ENCODE data around the gene NT5C3B. TPM values are rescaled to one million over a fixed set of nuclear protein-coding genes. Genes with fewer than 3 reads are reported as not detected.

The NT5C3B gene
- total and polyA plus RNA-seq, 2 donors (not counting 3 experiments of a cell fraction or from before 2014, with no cell fraction given) = 67.3 to 92.5 TPM

GRCh38 chr17:41775394-41776226 lies 60.4 kb downstream of the NT5C3B start:
- POLR2A ChIA-PET = interaction anchor here (3.2 to 3.4 kb wide), 2 partner anchors 10 to 11 kb away, joined by 31 to 82 read pairs; partner anchors contain the start of gene JUP
- BruUV-seq (replicated peaks) = no TSS peak

More at GRCh38 chr17:41775394-41776226, 60.4 kb downstream of the NT5C3B start:
- no peak overlapping the region for H2AFZ ChIP-seq (ENCODE audit: low read depth, low read length)
- H3K4me2 ChIP-seq (ENCODE audit: insufficient read depth, low read length) = no peak overlapping the region
- no peaks in the 10 kb centered on the region for H3K27me3 ChIP-seq (ENCODE audit: control insufficient read depth in 2 of 2, insufficient read depth in 2 of 2, low read length in 2 of 2)
- H3K4me3 ChIP-seq (replicated peaks in 1 of 3; ENCODE audit: insufficient read depth in 1 of 3, low read depth in 1 of 3, low read length in 3 of 3) = no peak overlapping the region
- DNase-seq (ENCODE audit: low read depth, low spot score) = no peak
- no peaks in the 10 kb centered on the region for H3K9me1 ChIP-seq (replicated peaks; ENCODE audit: control insufficient read depth, extremely low read depth, insufficient read depth, low read length)
- H3K36me3 ChIP-seq (ENCODE audit: control insufficient read depth in 2 of 2, extremely low read depth in 1 of 2, insufficient read depth in 2 of 2, low read length in 2 of 2) = peaks cover 3 to 24% of the 10 kb centered on the region in 2 experiments
- H3K9me3 ChIP-seq (replicated peaks; ENCODE audit: control insufficient read depth, insufficient read depth, low read length) = no peaks in the 10 kb centered on the region
- CTCF ChIA-PET = interaction anchor here (2.1 to 7.7 kb wide), 2 partner anchors 10 to 38 kb away, joined by 8 to 169 read pairs; partner anchors contain the start of gene JUP
- H4K20me1 ChIP-seq (replicated peaks; ENCODE audit: control insufficient read depth, extremely low read depth, insufficient read depth, low read length) = no peaks in the 10 kb centered on the region
- intact Hi-C loops (cut with micrococcal nuclease) = no loop called here
- no peaks in the 10 kb centered on the region for H3K79me2 ChIP-seq (ENCODE audit: control insufficient read depth, insufficient read depth, low read length)
- no peak for TF ChIP-seq MYC (IDR thresholded peaks at IDR 0.05; ENCODE audit: low read depth, low read length)
- no peak for TF ChIP-seq MAX (IDR thresholded peaks at IDR 0.05; ENCODE audit: insufficient read depth, insufficient read length)
- TF ChIP-seq FOS (IDR thresholded peaks at IDR 0.05; ENCODE audit: borderline replicate concordance, insufficient read depth, low read length) = no peak
- no peak for TF ChIP-seq POLR2A (IDR thresholded peaks at IDR 0.05; ENCODE audit: low read depth, low read length)
- TF ChIP-seq POLR2AphosphoS5 (IDR thresholded peaks at IDR 0.05; ENCODE audit: insufficient read depth, low read depth, low read length) = no peak
- TF ChIP-seq EZH2 (IDR thresholded peaks at IDR 0.05; ENCODE audit: borderline replicate concordance, low read depth, low read length, severe bottlenecking) = no peak
- dilution Hi-C loops (cut with MboI; ENCODE audit: extremely low pct_ligation_motif_present, low sequenced_read_pairs) = no loop called here
- peaks cover 47% of the 10 kb centered on the region for H3K4me1 ChIP-seq (ENCODE audit: control insufficient read depth, extremely low read depth, insufficient read depth, low read length)
- H3K27ac ChIP-seq (ENCODE audit: insufficient read depth, low read depth, low read length) = peak overlapping the region; percentile 97
- peak overlapping the region; percentile 36 for H3K9ac ChIP-seq (replicated peaks; ENCODE audit: extremely low read depth, insufficient read depth, low read length)
- peak; percentile 74 for FAIRE-seq

Small RNAs within 50 kb of the gene (small RNA-seq; reads per million reads assigned to genes)
- not detected for gene AC125257.2 (ENCODE audit: insufficient read depth, insufficient read length, low read depth, low replicate concordance)

Other genes starting within 250 kb of the NT5C3B start
- gene KRT14, start 249.3 kb downstream of the NT5C3B start, total RNA-seq = 0.18 and 0.66 TPM in 2 replicates
- 0.11 and 0.12 TPM in 2 replicates for gene KRT14, start 249.3 kb downstream of the NT5C3B start, polyA plus RNA-seq
- not detected in 2 replicates for gene KRT16, start 223.5 kb downstream of the NT5C3B start, total RNA-seq
- not detected in 2 replicates for gene KRT16, start 223.5 kb downstream of the NT5C3B start, polyA plus RNA-seq
- 0.55 and 1.6 TPM in 2 replicates for gene KRT17, start 211.7 kb downstream of the NT5C3B start, total RNA-seq
- 0.83 and 0.96 TPM in 2 replicates for gene KRT17, start 211.7 kb downstream of the NT5C3B start, polyA plus RNA-seq
- 814 and 839 TPM in 2 replicates for gene EIF1, start 147.3 kb downstream of the NT5C3B start, total RNA-seq
- 145 and 168 TPM in 2 replicates for gene EIF1, start 147.3 kb downstream of the NT5C3B start, polyA plus RNA-seq
- not detected in 2 replicates for gene GAST, start 123.9 kb downstream of the NT5C3B start, total RNA-seq
- gene GAST, start 123.9 kb downstream of the NT5C3B start, polyA plus RNA-seq = not detected in 2 replicates
- gene HAP1, start 101.6 kb downstream of the NT5C3B start, total RNA-seq = 0.23 and 0.24 TPM in 2 replicates
- gene HAP1, start 101.6 kb downstream of the NT5C3B start, polyA plus RNA-seq = 0.07 and 0.11 TPM in 2 replicates
- 170 and 171 TPM in 2 replicates for gene JUP, start 49.5 kb downstream of the NT5C3B start, total RNA-seq
- gene JUP, start 49.5 kb downstream of the NT5C3B start, polyA plus RNA-seq = 98.0 and 100 TPM in 2 replicates
- 37.1 and 39.2 TPM in 2 replicates for gene P3H4, start 24.3 kb downstream of the NT5C3B start, total RNA-seq
- gene P3H4, start 24.3 kb downstream of the NT5C3B start, polyA plus RNA-seq = 57.3 and 58.3 TPM in 2 replicates
- 163 and 168 TPM in 2 replicates for gene FKBP10, start 23.2 kb downstream of the NT5C3B start, total RNA-seq
- gene FKBP10, start 23.2 kb downstream of the NT5C3B start, polyA plus RNA-seq = 377 and 431 TPM in 2 replicates
- not detected in 2 replicates for gene KLHL10, start 1.6 kb upstream of the NT5C3B start, total RNA-seq
- 0.10 TPM in 1 of 2 replicates, not detected in the other for gene KLHL10, start 1.6 kb upstream of the NT5C3B start, polyA plus RNA-seq
- gene KLHL11, start 29.2 kb upstream of the NT5C3B start, total RNA-seq = 11.0 and 12.6 TPM in 2 replicates
- 2.9 and 3.1 TPM in 2 replicates for gene KLHL11, start 29.2 kb upstream of the NT5C3B start, polyA plus RNA-seq
- 324 and 329 TPM in 2 replicates for gene ACLY, start 82.7 kb upstream of the NT5C3B start, total RNA-seq
- 174 and 176 TPM in 2 replicates for gene ACLY, start 82.7 kb upstream of the NT5C3B start, polyA plus RNA-seq
- gene ODAD4, start 94.4 kb upstream of the NT5C3B start, total RNA-seq = 0.60 and 1.0 TPM in 2 replicates
- gene ODAD4, start 94.4 kb upstream of the NT5C3B start, polyA plus RNA-seq = 0.19 TPM in 1 of 2 replicates, not detected in the other
- 84.9 and 88.3 TPM in 2 replicates for gene CNP, start 130.6 kb upstream of the NT5C3B start, total RNA-seq
- gene CNP, start 130.6 kb upstream of the NT5C3B start, polyA plus RNA-seq = 48.6 and 49.4 TPM in 2 replicates
- 103 and 111 TPM in 2 replicates for gene DNAJC7, start 181.2 kb upstream of the NT5C3B start, total RNA-seq
- 16.0 and 19.8 TPM in 2 replicates for gene DNAJC7, start 181.2 kb upstream of the NT5C3B start, polyA plus RNA-seq
- 57.3 and 60.4 TPM in 2 replicates for gene NKIRAS2, start 183.9 kb upstream of the NT5C3B start, total RNA-seq
- gene NKIRAS2, start 183.9 kb upstream of the NT5C3B start, polyA plus RNA-seq = 87.6 and 96.9 TPM in 2 replicates
- 0.18 and 0.20 TPM in 2 replicates for gene C17orf113, start 214.4 kb upstream of the NT5C3B start, total RNA-seq
- 0.19 and 0.30 TPM in 2 replicates for gene C17orf113, start 214.4 kb upstream of the NT5C3B start, polyA plus RNA-seq

Measured in endothelial cell of umbilical vein (primary cell).